Measurements from ENCODE around the gene ENDOG.

GRCh38 chr9:128800061-128800460 is 18.2 kb upstream of the ENDOG start:
- TF ChIP-seq, protein P1, sequence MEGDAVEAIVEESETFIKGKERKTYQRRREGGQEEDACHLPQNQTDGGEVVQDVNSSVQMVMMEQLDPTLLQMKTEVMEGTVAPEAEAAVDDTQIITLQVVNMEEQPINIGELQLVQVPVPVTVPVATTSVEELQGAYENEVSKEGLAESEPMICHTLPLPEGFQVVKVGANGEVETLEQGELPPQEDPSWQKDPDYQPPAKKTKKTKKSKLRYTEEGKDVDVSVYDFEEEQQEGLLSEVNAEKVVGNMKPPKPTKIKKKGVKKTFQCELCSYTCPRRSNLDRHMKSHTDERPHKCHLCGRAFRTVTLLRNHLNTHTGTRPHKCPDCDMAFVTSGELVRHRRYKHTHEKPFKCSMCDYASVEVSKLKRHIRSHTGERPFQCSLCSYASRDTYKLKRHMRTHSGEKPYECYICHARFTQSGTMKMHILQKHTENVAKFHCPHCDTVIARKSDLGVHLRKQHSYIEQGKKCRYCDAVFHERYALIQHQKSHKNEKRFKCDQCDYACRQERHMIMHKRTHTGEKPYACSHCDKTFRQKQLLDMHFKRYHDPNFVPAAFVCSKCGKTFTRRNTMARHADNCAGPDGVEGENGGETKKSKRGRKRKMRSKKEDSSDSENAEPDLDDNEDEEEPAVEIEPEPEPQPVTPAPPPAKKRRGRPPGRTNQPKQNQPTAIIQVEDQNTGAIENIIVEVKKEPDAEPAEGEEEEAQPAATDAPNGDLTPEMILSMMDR (conservative IDR thresholded peaks at IDR 0.05; ENCODE audit: low read depth in 2 of 2): no peak
- no peak for TF ChIP-seq ZNF462 (CRISPR knock-in tag; IDR thresholded peaks at IDR 0.05)
- TF ChIP-seq, protein P2, sequence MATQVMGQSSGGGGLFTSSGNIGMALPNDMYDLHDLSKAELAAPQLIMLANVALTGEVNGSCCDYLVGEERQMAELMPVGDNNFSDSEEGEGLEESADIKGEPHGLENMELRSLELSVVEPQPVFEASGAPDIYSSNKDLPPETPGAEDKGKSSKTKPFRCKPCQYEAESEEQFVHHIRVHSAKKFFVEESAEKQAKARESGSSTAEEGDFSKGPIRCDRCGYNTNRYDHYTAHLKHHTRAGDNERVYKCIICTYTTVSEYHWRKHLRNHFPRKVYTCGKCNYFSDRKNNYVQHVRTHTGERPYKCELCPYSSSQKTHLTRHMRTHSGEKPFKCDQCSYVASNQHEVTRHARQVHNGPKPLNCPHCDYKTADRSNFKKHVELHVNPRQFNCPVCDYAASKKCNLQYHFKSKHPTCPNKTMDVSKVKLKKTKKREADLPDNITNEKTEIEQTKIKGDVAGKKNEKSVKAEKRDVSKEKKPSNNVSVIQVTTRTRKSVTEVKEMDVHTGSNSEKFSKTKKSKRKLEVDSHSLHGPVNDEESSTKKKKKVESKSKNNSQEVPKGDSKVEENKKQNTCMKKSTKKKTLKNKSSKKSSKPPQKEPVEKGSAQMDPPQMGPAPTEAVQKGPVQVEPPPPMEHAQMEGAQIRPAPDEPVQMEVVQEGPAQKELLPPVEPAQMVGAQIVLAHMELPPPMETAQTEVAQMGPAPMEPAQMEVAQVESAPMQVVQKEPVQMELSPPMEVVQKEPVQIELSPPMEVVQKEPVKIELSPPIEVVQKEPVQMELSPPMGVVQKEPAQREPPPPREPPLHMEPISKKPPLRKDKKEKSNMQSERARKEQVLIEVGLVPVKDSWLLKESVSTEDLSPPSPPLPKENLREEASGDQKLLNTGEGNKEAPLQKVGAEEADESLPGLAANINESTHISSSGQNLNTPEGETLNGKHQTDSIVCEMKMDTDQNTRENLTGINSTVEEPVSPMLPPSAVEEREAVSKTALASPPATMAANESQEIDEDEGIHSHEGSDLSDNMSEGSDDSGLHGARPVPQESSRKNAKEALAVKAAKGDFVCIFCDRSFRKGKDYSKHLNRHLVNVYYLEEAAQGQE (IDR thresholded peaks at IDR 0.05; ENCODE audit: unreplicated experiment): no peak
- TF ChIP-seq POLR2AphosphoS5 (IDR thresholded peaks at IDR 0.05; ENCODE audit: low read depth): no peak
- no peak for TF ChIP-seq EZH2 (IDR thresholded peaks at IDR 0.05; ENCODE audit: low read depth, unreplicated experiment)
- TF ChIP-seq CREB1 (CRISPR knock-in tag; IDR thresholded peaks at IDR 0.05; ENCODE audit: low read depth): no peak
- no peak for TF ChIP-seq EZH2phosphoT487 (IDR thresholded peaks at IDR 0.05; ENCODE audit: unreplicated experiment)
- TF ChIP-seq, protein P3, sequence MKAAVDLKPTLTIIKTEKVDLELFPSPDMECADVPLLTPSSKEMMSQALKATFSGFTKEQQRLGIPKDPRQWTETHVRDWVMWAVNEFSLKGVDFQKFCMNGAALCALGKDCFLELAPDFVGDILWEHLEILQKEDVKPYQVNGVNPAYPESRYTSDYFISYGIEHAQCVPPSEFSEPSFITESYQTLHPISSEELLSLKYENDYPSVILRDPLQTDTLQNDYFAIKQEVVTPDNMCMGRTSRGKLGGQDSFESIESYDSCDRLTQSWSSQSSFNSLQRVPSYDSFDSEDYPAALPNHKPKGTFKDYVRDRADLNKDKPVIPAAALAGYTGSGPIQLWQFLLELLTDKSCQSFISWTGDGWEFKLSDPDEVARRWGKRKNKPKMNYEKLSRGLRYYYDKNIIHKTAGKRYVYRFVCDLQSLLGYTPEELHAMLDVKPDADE (IDR thresholded peaks at IDR 0.05): no peak

Measured in GM23338 (cell line).